Activated CD4-positive, alpha-beta T cell treated with anti-CD3 and anti-CD28 coated beads for 36 hours (primary cell): ENCODE results near the gene ERMAP. TPM values are rescaled to one million over a fixed set of nuclear protein-coding genes. Genes with fewer than 3 reads are reported as not detected.

ENCODE experiments used
- ATAC-seq: fragments of 200-7000 bp; cut with Tn5 transposase; one replicate; pipeline ENCODE4 v1.10.0; 2021; ENCODE audit warnings: mild to moderate bottlenecking, moderate library complexity
- CTCF ChIA-PET: fragments of 350-600 bp; sonication (Branson Sonifier 250); formaldehyde crosslinking; loops from one replicate; lab custom pipeline; 2021; ENCODE audit warnings: antibody characterized with exemption; lab: Charles Lee
- POLR2A ChIA-PET: fragments of 350-600 bp; sonication (Branson Sonifier 250); formaldehyde crosslinking; loops from one replicate; lab custom pipeline; 2021; ENCODE audit warnings: antibody characterized with exemption, inconsistent platforms; lab: Charles Lee
- DNase-seq: peaks from one replicate; pipeline ENCODE4 v3.0.0-alpha.2; 2020
- H3K27ac Mint-ChIP-seq: one replicate; pipeline ENCODE4 v1.8.0; 2021; ENCODE audit warnings: mixed read lengths
- H3K27me3 Mint-ChIP-seq: one replicate; pipeline ENCODE4 v1.8.0; 2021; ENCODE audit warnings: mixed read lengths
- H3K36me3 Mint-ChIP-seq: one replicate; pipeline ENCODE4 v1.8.0; 2021; ENCODE audit warnings: low read depth, mixed read lengths
- H3K4me1 Mint-ChIP-seq: one replicate; pipeline ENCODE4 v1.8.0; 2021; ENCODE audit warnings: mixed read lengths
- H3K4me3 Mint-ChIP-seq: one replicate; pipeline ENCODE4 v1.8.0; 2021; ENCODE audit warnings: mild to moderate bottlenecking, moderate library complexity, mixed read lengths
- H3K9me3 Mint-ChIP-seq: one replicate; pipeline ENCODE4 v1.8.0; 2021; ENCODE audit warnings: low read depth, mixed read lengths
- intact Hi-C, 2 experiments: fragments of 100-400 bp; cut with DNase I in 1 of 2; cut with micrococcal nuclease in 1 of 2; formaldehyde crosslinking; loops; one replicate each; pipeline versions ENCODE4 v1.14.2 to v1.15.1; 2022 to 2024; cut with DNase I, micrococcal nuclease
- total RNA-seq, 2 experiments: library from RNA; stranded (reverse); gene quantifications; one replicate each; pipeline ENCODE4 v1.2.3, GENCODE V29; 2021

ERMAP gene
- total RNA-seq, 2 experiments from 2014 or later, result 4.5 to 6.4 TPM

GRCh38 chr1:42841440-42842147 lies 24.7 kb downstream of the ERMAP start:
- Mint-ChIP-seq H3K4me3 (no peak overlapping the region), H3K4me1 (peaks cover 6% of the 10 kb centered on the region), H3K9me3 (no peaks in the 10 kb centered on the region), H3K27me3 (no peaks in the 10 kb centered on the region), H3K27ac (no peak overlapping the region), H3K36me3 (peaks cover 5% of the 10 kb centered on the region)
- intact Hi-C loops, result loop anchor here in 1 of 2 experiments (10.0 kb wide), 2 partner anchors 507 to 1513 kb away; partner anchors contain the start of genes ERI3 and FOXJ3
- DNase-seq, result no peak
- ChIA-PET POLR2A (no interaction called here), CTCF (no interaction called here)
- ATAC-seq, result no peak

- ATAC-seq (no peak), DNase-seq (peak; percentile 33)
- peaks cover 30% of the 10 kb centered on the region for H3K4me1 Mint-ChIP-seq
- no peaks in the 10 kb centered on the region for H3K27me3 Mint-ChIP-seq
- ChIA-PET POLR2A (interaction anchor here (0.7 kb wide), 1 partner anchor 159 kb away, joined by 3 read pairs; no protein-coding TSS in a partner anchor), CTCF (interaction anchor here (1.3 kb wide), 1 partner anchor 66 kb away, joined by 4 read pairs; no protein-coding TSS in a partner anchor)
- no peaks in the 10 kb centered on the region for H3K9me3 Mint-ChIP-seq
- no peak overlapping the region for H3K27ac Mint-ChIP-seq
- H3K36me3 Mint-ChIP-seq, result peaks cover 14% of the 10 kb centered on the region
- intact Hi-C loops, result loop anchor here in 1 of 2 experiments (5.0 to 10.0 kb wide), 4 partner anchors 510 to 1510 kb away; partner anchors contain the start of genes ELOVL1, ERI3, FOXJ3 and ST3GAL3
- no peak overlapping the region for H3K4me3 Mint-ChIP-seq
Observed at GRCh38 chr1:42844592-42845140, 27.7 kb downstream of the ERMAP start.

- peaks cover 34% of the 10 kb centered on the region for H3K4me1 Mint-ChIP-seq
Observed at GRCh38 chr1:42845193-42845592, 28.3 kb downstream of the ERMAP start.

DNA sequence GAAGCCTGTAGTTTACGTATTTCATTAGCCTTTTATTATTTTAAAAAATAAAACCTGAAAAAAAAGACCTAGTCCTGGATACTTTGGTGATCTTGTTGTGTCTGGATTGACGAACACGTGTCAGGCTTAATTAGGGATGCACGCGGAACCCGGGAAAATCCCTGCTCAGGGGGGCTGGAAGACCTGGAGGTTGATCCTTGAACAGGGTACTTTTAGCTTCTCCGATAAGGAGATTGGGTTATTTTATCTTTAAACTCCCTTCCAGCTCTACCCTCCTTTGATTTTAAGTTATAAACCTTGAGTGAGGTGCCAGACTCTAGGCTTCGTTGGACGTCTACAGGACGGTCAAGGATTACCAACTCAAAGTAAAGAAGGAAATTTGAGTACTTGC lies 28.9 kb downstream of the ERMAP start:
- Mint-ChIP-seq H3K4me3 (peak overlapping the region; percentile 97), H3K4me1 (peaks cover 34% of the 10 kb centered on the region), H3K27me3 (no peaks in the 10 kb centered on the region), H3K36me3 (peaks cover 26% of the 10 kb centered on the region), H3K9me3 (peaks cover 2% of the 10 kb centered on the region), H3K27ac (peak overlapping the region; percentile 87)
- DNase-seq (peak; percentile 13), ATAC-seq (peak; percentile 3)
- CTCF ChIA-PET, result interaction anchor here (0.6 to 3.6 kb wide), 16 partner anchors 10 to 246 kb away, joined by 3 to 27 read pairs (median 5); partner anchors contain the start of genes C1orf50, ERMAP, P3H1 and SVBP
- POLR2A ChIA-PET, result interaction anchor here (0.6 to 1.4 kb wide), 8 partner anchors 25 to 1876 kb away, joined by 3 to 12 read pairs (median 4); partner anchors contain the start of genes C1orf50, ERMAP, P3H1 and SVBP
- intact Hi-C loops, result loop anchor here (1.0 to 10.0 kb wide), 14 partner anchors 29 to 1509 kb away; partner anchors contain the start of genes ERMAP (in 2 of the 2), SVBP (in 2 of the 2), C1orf50 (in 1 of the 2) and CCDC30 (in 1 of the 2)

More at GRCh38 chr1:42845193-42845592, 28.3 kb downstream of the ERMAP start:
- DNase-seq, result no peak
- Mint-ChIP-seq H3K27ac (no peak overlapping the region), H3K36me3 (peaks cover 20% of the 10 kb centered on the region), H3K27me3 (no peaks in the 10 kb centered on the region), H3K4me3 (no peak overlapping the region), H3K9me3 (no peaks in the 10 kb centered on the region)
- ChIA-PET CTCF (interaction anchor here (1.3 to 3.6 kb wide), 3 partner anchors 28 to 247 kb away, joined by 4 to 27 read pairs (median 4); partner anchors contain the start of genes ERMAP and SVBP), POLR2A (no interaction called here)
- intact Hi-C loops, result loop anchor here in 1 of 2 experiments (5.0 to 10.0 kb wide), 4 partner anchors 510 to 1510 kb away; partner anchors contain the start of genes ELOVL1, ERI3, FOXJ3 and ST3GAL3
- ATAC-seq, result no peak

- H3K27ac Mint-ChIP-seq, result peak within 1 kb of the TSS; percentile 89
- peak within 1 kb of the TSS; percentile 97 for H3K4me3 Mint-ChIP-seq
- peak; percentile 94 for DNase-seq
- H3K9me3 Mint-ChIP-seq, result peaks cover 5% of the 10 kb centered on the region
- peaks cover 34% of the 10 kb centered on the region for H3K4me1 Mint-ChIP-seq
- intact Hi-C loops, result loop anchor here (1.0 to 10.0 kb wide), 14 partner anchors 29 to 1508 kb away; partner anchors contain the start of genes ERMAP (in 2 of the 2), SVBP (in 2 of the 2), C1orf50 (in 1 of the 2) and CCDC30 (in 1 of the 2)
- no peaks in the 10 kb centered on the region for H3K27me3 Mint-ChIP-seq
- CTCF ChIA-PET, result interaction anchor here (0.6 to 3.6 kb wide), 21 partner anchors 11 to 325 kb away, joined by 3 to 27 read pairs (median 4); partner anchors contain the start of genes C1orf50, CFAP57, EBNA1BP2 and ERMAP
- POLR2A ChIA-PET, result interaction anchor here (0.5 to 1.4 kb wide), 9 partner anchors 24 to 1875 kb away, joined by 3 to 12 read pairs (median 4); partner anchors contain the start of genes C1orf50, ERMAP, P3H1 and SVBP
- ATAC-seq, result peak; percentile 93
- H3K36me3 Mint-ChIP-seq, result peaks cover 32% of the 10 kb centered on the region
Observed at GRCh38 chr1:42846257-42847110, 29.6 kb downstream of the ERMAP start, which contains the start of gene ZNF691. Gene ZNF691, plus strand, starts transcription at chr1:42846613. Its CDS starts 3,046 bp downstream, at chr1:42849659.

DNA sequence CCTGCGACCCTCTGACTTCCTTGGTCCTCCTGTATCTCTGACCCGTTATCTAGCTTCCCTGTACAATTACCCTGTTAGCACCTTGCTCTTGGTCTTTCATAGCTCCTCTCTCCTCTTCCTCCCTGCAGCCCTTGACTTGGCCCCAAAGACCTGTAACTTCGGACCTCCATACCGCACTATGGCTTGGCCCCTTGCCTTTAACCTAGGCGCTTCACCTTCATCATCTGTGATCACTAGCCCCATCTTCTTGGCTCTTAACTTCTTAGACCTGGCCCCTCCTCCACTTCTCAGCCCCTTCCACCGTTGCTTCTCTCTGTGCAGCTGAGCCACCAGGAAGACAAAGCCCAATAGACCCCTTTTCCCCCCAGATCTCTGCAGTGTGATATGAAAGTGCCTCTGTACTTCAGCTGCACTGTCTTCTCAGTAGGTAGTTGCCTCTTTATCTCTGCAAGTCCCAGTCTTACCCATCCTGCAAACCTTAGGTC lies 30.2 kb downstream of the ERMAP start:
- Mint-ChIP-seq H3K27ac (peak overlapping the region; percentile 89), H3K36me3 (peaks cover 35% of the 10 kb centered on the region), H3K9me3 (peaks cover 5% of the 10 kb centered on the region), H3K4me1 (peaks cover 34% of the 10 kb centered on the region), H3K27me3 (no peaks in the 10 kb centered on the region), H3K4me3 (peak overlapping the region; percentile 97)
- CTCF ChIA-PET, result interaction anchor here (0.6 to 3.6 kb wide), 13 partner anchors 16 to 324 kb away, joined by 3 to 27 read pairs (median 6); partner anchors contain the start of genes C1orf50, CFAP57, EBNA1BP2 and ERMAP
- DNase-seq, result peak; percentile 11
- intact Hi-C loops, result loop anchor here in 1 of 2 experiments (2.0 to 10.0 kb wide), 7 partner anchors 164 to 1508 kb away; partner anchors contain the start of genes CCDC30, ELOVL1, ERI3 and FOXJ3
- POLR2A ChIA-PET, result interaction anchor here (1.0 to 1.3 kb wide), 2 partner anchors 30 kb away, joined by 3 to 12 read pairs; partner anchors contain the start of genes ERMAP and SVBP
- ATAC-seq, result no peak

DNA sequence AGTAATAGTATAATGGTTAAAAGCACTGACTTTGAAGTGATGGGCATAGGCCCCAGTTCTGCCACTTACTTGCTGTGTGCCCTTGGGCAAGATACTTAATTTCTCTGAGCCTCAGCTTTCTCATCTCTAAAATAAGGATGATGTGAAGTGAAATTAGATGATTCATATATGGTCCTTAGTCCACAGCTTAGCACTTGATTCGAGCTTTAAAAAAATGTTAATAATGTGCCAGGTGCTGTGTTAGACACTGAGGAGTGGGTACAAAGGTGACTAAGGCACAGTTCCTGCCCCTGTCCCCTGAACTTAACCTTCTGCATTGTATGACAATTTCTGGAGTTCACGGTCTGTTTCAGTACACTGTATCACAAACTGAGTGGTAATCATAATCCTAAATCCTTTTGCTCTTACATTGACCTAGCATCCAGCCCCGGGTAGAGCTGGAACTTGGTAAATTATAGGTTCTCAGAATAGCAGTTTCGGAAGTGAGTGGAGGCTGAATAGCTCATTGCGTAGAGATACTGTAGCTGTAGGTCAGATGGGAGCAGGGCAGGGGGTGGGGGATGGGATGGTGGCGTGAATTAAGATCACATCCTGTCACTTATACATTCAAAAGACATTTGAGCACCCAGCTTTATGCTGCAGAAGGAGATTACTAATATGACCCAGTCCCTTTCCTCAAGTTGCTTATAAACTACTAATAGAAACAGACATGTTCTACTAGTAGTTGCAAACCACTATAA lies 31.0 kb downstream of the ERMAP start:
- Mint-ChIP-seq H3K27ac (peak overlapping the region; percentile 89), H3K4me1 (peaks cover 34% of the 10 kb centered on the region), H3K27me3 (no peaks in the 10 kb centered on the region), H3K9me3 (peaks cover 10% of the 10 kb centered on the region), H3K4me3 (peak overlapping the region; percentile 97), H3K36me3 (peaks cover 38% of the 10 kb centered on the region)
- CTCF ChIA-PET, result interaction anchor here (0.6 to 3.6 kb wide), 10 partner anchors 15 to 730 kb away, joined by 3 to 27 read pairs (median 6); partner anchors contain the start of genes C1orf50, ERMAP, P3H1 and SVBP
- ATAC-seq, result peak; percentile 57
- intact Hi-C loops, result loop anchor here in 1 of 2 experiments (2.0 to 10.0 kb wide), 7 partner anchors 165 to 1507 kb away; partner anchors contain the start of genes CCDC30, ELOVL1, ERI3 and FOXJ3
- POLR2A ChIA-PET, result interaction anchor here (0.7 to 1.0 kb wide), 3 partner anchors 30 to 199 kb away, joined by 3 read pairs; partner anchors contain the start of gene SVBP
- DNase-seq, result peak; percentile 41

GRCh38 chr1:42848823-42849537 lies 32.1 kb downstream of the ERMAP start:
- ATAC-seq, result no peak
- DNase-seq, result no peak
- H3K36me3 Mint-ChIP-seq, result peaks cover 36% of the 10 kb centered on the region
- H3K27me3 Mint-ChIP-seq, result no peaks in the 10 kb centered on the region
- no peak overlapping the region for H3K27ac Mint-ChIP-seq
- peaks cover 34% of the 10 kb centered on the region for H3K4me1 Mint-ChIP-seq
- H3K9me3 Mint-ChIP-seq, result peaks cover 10% of the 10 kb centered on the region
- no peak overlapping the region for H3K4me3 Mint-ChIP-seq
- intact Hi-C loops, result loop anchor here in 1 of 2 experiments (5.0 to 10.0 kb wide), 4 partner anchors 514 to 1506 kb away; partner anchors contain the start of genes ELOVL1, ERI3, FOXJ3 and ST3GAL3
- POLR2A ChIA-PET, result interaction anchor here (0.7 kb wide), 1 partner anchor 127 kb away, joined by 3 read pairs; no protein-coding TSS in a partner anchor
- CTCF ChIA-PET, result interaction anchor here (0.6 to 3.6 kb wide), 3 partner anchors 32 to 731 kb away, joined by 3 to 27 read pairs (median 3); partner anchors contain the start of genes ERMAP and SVBP
